Renal cortical epithelial cell (primary cell): Measurements from ENCODE around the gene CCDC33. TPM values are rescaled to one million over a fixed set of nuclear protein-coding genes. Genes with fewer than 3 reads are reported as not detected.

Experiments used
- DNase-seq: peaks from one replicate; pipeline ENCODE4 v3.0.0-alpha.2; 2011; ENCODE audit warnings: low read depth
- total RNA-seq: library from RNA; depleted of rRNA; stranded (reverse); fragments of >200 nt; gene quantifications from 2 replicates; pipeline ENCODE4 v1.2.3, GENCODE V29; 2014

CCDC33 gene
- not detected in 2 replicates for total RNA-seq

GRCh38 chr15:74235962-74236361 is at the start of gene CCDC33:
Gene CCDC33 (plus strand): TSS chr15:74236326. CDS start chr15:74236720, 394 bp downstream.
- DNase-seq: peak; percentile 43

GRCh38 chr15:74188216-74188615 is 47.9 kb upstream of the CCDC33 start:
- DNase-seq: no peak

GRCh38 chr15:74191798-74192197 is 44.3 kb upstream of the CCDC33 start:
- DNase-seq: no peak

GRCh38 chr15:74192751-74193150 is 43.4 kb upstream of the CCDC33 start:
- DNase-seq: no peak

- DNase-seq: peak; percentile 98
Observed at GRCh38 chr15:74193299-74193718, 42.8 kb upstream of the CCDC33 start.

- no peak for DNase-seq
Observed at GRCh38 chr15:74193905-74194304, 42.2 kb upstream of the CCDC33 start.

GRCh38 chr15:74194572-74195559 is 41.3 kb upstream of the CCDC33 start:
- DNase-seq: no peak

- peak; percentile 76 for DNase-seq
Observed at GRCh38 chr15:74196175-74196574, 40.0 kb upstream of the CCDC33 start.

- no peak for DNase-seq
Observed at GRCh38 chr15:74197176-74197965, 38.8 kb upstream of the CCDC33 start.

- no peak for DNase-seq
Observed at GRCh38 chr15:74199297-74199652, 36.9 kb upstream of the CCDC33 start.

- DNase-seq: peak; percentile 94
Observed at GRCh38 chr15:74200412-74200815, 35.7 kb upstream of the CCDC33 start.

- no peak for DNase-seq
Observed at GRCh38 chr15:74200871-74201419, 35.2 kb upstream of the CCDC33 start.

GRCh38 chr15:74201710-74202420 is 34.3 kb upstream of the CCDC33 start:
- DNase-seq: peak; percentile 65

GRCh38 chr15:74202452-74203401 is 33.4 kb upstream of the CCDC33 start, which contains the start of gene STRA6:
Gene STRA6 (minus strand): TSS chr15:74202787. CDS start chr15:74202267, 520 bp downstream.
- DNase-seq: no peak

- no peak for DNase-seq
Observed at GRCh38 chr15:74203914-74204431, 32.2 kb upstream of the CCDC33 start.

- DNase-seq: no peak
Observed at GRCh38 chr15:74205582-74205947, 30.6 kb upstream of the CCDC33 start.

- peak; percentile 88 for DNase-seq
Observed at GRCh38 chr15:74206801-74207281, 29.3 kb upstream of the CCDC33 start.

- DNase-seq: no peak
Observed at GRCh38 chr15:74207652-74208440, 28.3 kb upstream of the CCDC33 start.

GRCh38 chr15:74208496-74208895 is 27.6 kb upstream of the CCDC33 start:
- no peak for DNase-seq
